Measurements from ENCODE around the gene PTGIS. TPM values are rescaled to one million over a fixed set of nuclear protein-coding genes. Genes with fewer than 3 reads are reported as not detected.
A peak's percentile ranks its signal among the peaks of the same experiment; 100 is the strongest.

The PTGIS gene
- total and polyA plus RNA-seq, 10 donors = 0.15 to 1.6 (median 0.92) TPM

- Histone ChIP-seq H3K27ac (peak overlapping the region in 3 of 8 donors; percentile 47 to 76 (median 51)), H3K27me3 (replicated peaks in 1 of 7) (no peaks in the 10 kb centered on the region), H3K4me3 (no peak overlapping the region), H3K36me3 (no peaks in the 10 kb centered on the region), H3K9me3 (peaks cover 0 to 5% (median 0%) of the 10 kb centered on the region in 8 donors), H3K4me1 (peaks cover 0 to 50% (median 18%) of the 10 kb centered on the region in 6 donors)
- WGBS, 5 donors = 93 to 99% (median 95%) methylated on average over 5 to 6 of the region's 6 CpGs
- intact Hi-C loops (cut with DNase I; ENCODE audit: low total_unique reads) = no loop called here
- no peak for DNase-seq
- no peak for TF ChIP-seq POLR2A (IDR thresholded peaks at IDR 0.05)
- no peak for TF ChIP-seq POLR2AphosphoS5 (IDR thresholded peaks at IDR 0.05)
- TF ChIP-seq CTCF (IDR thresholded peaks at IDR 0.05 in 8 of 11, conservative IDR thresholded peaks at IDR 0.05 in 3 of 11) = no peak
Observed at GRCh38 chr20:49594931-49595315, 27.0 kb upstream of the PTGIS start.

GRCh38 chr20:49594143-49594930 lies 26.4 kb upstream of the PTGIS start:
- no peak overlapping the region for H3K4me3 ChIP-seq
- intact Hi-C loops (cut with DNase I; ENCODE audit: low total_unique reads) = no loop called here
- no peaks in the 10 kb centered on the region for H3K36me3 ChIP-seq
- H3K27me3 ChIP-seq (replicated peaks in 1 of 7) = no peaks in the 10 kb centered on the region
- peaks cover 0 to 5% (median 0%) of the 10 kb centered on the region in 8 donors for H3K9me3 ChIP-seq
- peak overlapping the region in 3 of 8 donors; percentile 47 to 76 (median 51) for H3K27ac ChIP-seq
- 47 to 68% (median 57%) methylated on average over 7 to 12 of the region's 12 CpGs for WGBS, 5 donors
- H3K4me1 ChIP-seq = peaks cover 0 to 50% (median 18%) of the 10 kb centered on the region in 6 donors
- no peak for DNase-seq
- no peak for TF ChIP-seq POLR2A (IDR thresholded peaks at IDR 0.05)
- no peak for TF ChIP-seq CTCF (IDR thresholded peaks at IDR 0.05 in 8 of 11, conservative IDR thresholded peaks at IDR 0.05 in 3 of 11)
- no peak for TF ChIP-seq POLR2AphosphoS5 (IDR thresholded peaks at IDR 0.05)

- Histone ChIP-seq H3K27ac (peak overlapping the region in 3 of 8 donors; percentile 47 to 76 (median 51)), H3K36me3 (no peaks in the 10 kb centered on the region), H3K4me3 (no peak overlapping the region), H3K9me3 (peaks cover 0 to 5% (median 0%) of the 10 kb centered on the region in 8 donors), H3K27me3 (replicated peaks in 1 of 7) (no peaks in the 10 kb centered on the region), H3K4me1 (peaks cover 0 to 50% (median 18%) of the 10 kb centered on the region in 6 donors)
- no peak for TF ChIP-seq CTCF (IDR thresholded peaks at IDR 0.05 in 8 of 11, conservative IDR thresholded peaks at IDR 0.05 in 3 of 11)
- no peak for TF ChIP-seq POLR2AphosphoS5 (IDR thresholded peaks at IDR 0.05)
- no peak for TF ChIP-seq POLR2A (IDR thresholded peaks at IDR 0.05)
- 82 to 87% (median 85%) methylated on average over 15 of the region's 15 CpGs for WGBS, 5 donors
- intact Hi-C loops (cut with DNase I; ENCODE audit: low total_unique reads) = no loop called here
- DNase-seq = no peak
Observed at GRCh38 chr20:49593466-49594142, 25.7 kb upstream of the PTGIS start.

GRCh38 chr20:49592120-49592519 lies 24.2 kb upstream of the PTGIS start:
- Histone ChIP-seq H3K9me3 (no peaks in the 10 kb centered on the region), H3K27me3 (replicated peaks in 1 of 7) (peaks cover 0 to 9% (median 0%) of the 10 kb centered on the region in 7 donors), H3K27ac (no peak overlapping the region), H3K4me3 (no peak overlapping the region), H3K4me1 (peaks cover 0 to 50% (median 18%) of the 10 kb centered on the region in 6 donors), H3K36me3 (no peaks in the 10 kb centered on the region)
- intact Hi-C loops (cut with DNase I; ENCODE audit: low total_unique reads) = no loop called here
- no peak for TF ChIP-seq CTCF (IDR thresholded peaks at IDR 0.05 in 8 of 11, conservative IDR thresholded peaks at IDR 0.05 in 3 of 11)
- TF ChIP-seq POLR2AphosphoS5 (IDR thresholded peaks at IDR 0.05) = no peak
- no peak for TF ChIP-seq POLR2A (IDR thresholded peaks at IDR 0.05)
- no peak for DNase-seq
